Neuronal stem cell (in vitro differentiated cells): Measurements from ENCODE around the gene CISD3.

Experiments used
- DNase-seq: peaks from one replicate; pipeline ENCODE4 v3.0.0-alpha.2; 2013; ENCODE audit warnings: low spot score
- H2AFZ ChIP-seq: one replicate; pipeline ENCODE4 v1.6.1; 2013; ENCODE audit warnings: mild to moderate bottlenecking, low read length, inconsistent platforms
- H2AK5ac ChIP-seq: 2 replicates; pipeline ENCODE4 v1.6.1; 2013; ENCODE audit warnings: low read depth, mild to moderate bottlenecking, inconsistent platforms, low read length, moderate library complexity, mixed read lengths
- H2BK120ac ChIP-seq: 2 replicates; pipeline ENCODE4 v1.6.1; 2013; ENCODE audit warnings: low read depth, mild to moderate bottlenecking, inconsistent platforms, low read length, moderate library complexity, mixed read lengths
- H2BK12ac ChIP-seq: one replicate; pipeline ENCODE4 v1.6.1; 2013; ENCODE audit warnings: low read length, inconsistent platforms
- H2BK15ac ChIP-seq: 2 replicates; pipeline ENCODE4 v1.6.1; 2013; ENCODE audit warnings: mild to moderate bottlenecking, low read length, inconsistent platforms, mixed read lengths
- H2BK5ac ChIP-seq: one replicate; pipeline ENCODE4 v1.6.1; 2013; ENCODE audit warnings: inconsistent platforms, mild to moderate bottlenecking, low read length, moderate library complexity
- H3K14ac ChIP-seq: one replicate; pipeline ENCODE4 v1.6.1; 2013; ENCODE audit warnings: low read length, inconsistent platforms
- H3K18ac ChIP-seq: 2 replicates; pipeline ENCODE4 v1.6.1; 2013; ENCODE audit warnings: low read length, inconsistent platforms
- H3K23ac ChIP-seq: 2 replicates; pipeline ENCODE4 v1.6.1; 2013; ENCODE audit warnings: low read depth, mild to moderate bottlenecking, mixed read lengths, low read length, inconsistent platforms; ENCODE audit not compliant: poor library complexity
- H3K27ac ChIP-seq: replicated peaks from 3 replicates; pipeline ENCODE4 v1.5.1; 2013; ENCODE audit warnings: low read length, inconsistent platforms
- H3K27me3 ChIP-seq, 3 experiments: 2 replicates each; pipeline ENCODE4 v1.6.1; 2013; ENCODE audit warnings: low read length in 3 of 3, mild to moderate bottlenecking in 2 of 3, inconsistent platforms in 1 of 3, low read depth in 1 of 3, mixed read lengths in 1 of 3, moderate library complexity in 1 of 3; ENCODE audit not compliant: control insufficient read depth in 3 of 3, insufficient read depth in 3 of 3
- H3K36me3 ChIP-seq, 2 donors: replicated peaks in 1 of 2; 2 replicates each; pipeline ENCODE4 v1.6.1; 2013; ENCODE audit warnings: low read length in 2 of 2; ENCODE audit not compliant: control insufficient read depth in 2 of 2, insufficient read depth in 2 of 2
- H3K4ac ChIP-seq: 2 replicates; pipeline ENCODE4 v1.6.1; 2013; ENCODE audit warnings: inconsistent platforms, mild to moderate bottlenecking, low read length, moderate library complexity
- H3K4me1 ChIP-seq, 2 donors: 1 replicate in 1 of 2; 2 replicates in 1 of 2; pipeline ENCODE4 v1.6.1; 2013; ENCODE audit warnings: low read length in 2 of 2, low read depth in 1 of 2; ENCODE audit not compliant: control insufficient read depth in 2 of 2, insufficient read depth in 1 of 2
- H3K4me2 ChIP-seq: one replicate; pipeline ENCODE4 v1.6.1; 2013; ENCODE audit warnings: mild to moderate bottlenecking, low read length, inconsistent platforms; ENCODE audit not compliant: insufficient read depth, poor library complexity, severe bottlenecking
- H3K4me3 ChIP-seq, 2 donors: 2 replicates each; pipeline ENCODE4 v1.5.1; 2013; ENCODE audit warnings: low read length in 2 of 2, mild to moderate bottlenecking in 2 of 2, inconsistent platforms in 1 of 2, moderate library complexity in 1 of 2
- H3K79me1 ChIP-seq: one replicate; pipeline ENCODE4 v1.6.1; 2013; ENCODE audit warnings: low read depth, mild to moderate bottlenecking, inconsistent platforms, low read length, moderate library complexity
- H3K9ac ChIP-seq: one replicate; pipeline ENCODE4 v1.6.1; 2013; ENCODE audit warnings: mild to moderate bottlenecking, low read depth, low read length, inconsistent platforms; ENCODE audit not compliant: poor library complexity
- H3K9me3 ChIP-seq, 2 donors: replicated peaks in 1 of 2; 2 replicates each; pipeline versions ENCODE3 to v1.6.1; 2013; ENCODE audit warnings: low read length in 2 of 2, mild to moderate bottlenecking in 2 of 2, inconsistent platforms in 1 of 2, low read depth in 1 of 2, mixed read lengths in 1 of 2, moderate library complexity in 1 of 2; ENCODE audit not compliant: control insufficient read depth in 2 of 2, insufficient read depth in 1 of 2
- H4K8ac ChIP-seq: one replicate; pipeline ENCODE4 v1.6.1; 2013; ENCODE audit warnings: low read depth, mild to moderate bottlenecking, inconsistent platforms, low read length, moderate library complexity
- H4K91ac ChIP-seq: one replicate; pipeline ENCODE4 v1.6.1; 2013; ENCODE audit warnings: low read length, low read depth, mild to moderate bottlenecking, inconsistent platforms; ENCODE audit not compliant: poor library complexity
- WGBS, 2 donors: extraction: QIAGEN DNeasy Blood & Tissue Kit; methylation state at CpG; one replicate each; pipeline ENCODE4 v1.1.7; 2013; ENCODE audit warnings: missing lambda C conversion rate in 2 of 2, mixed read lengths in 1 of 2; ENCODE audit not compliant: insufficient read length in 2 of 2, insufficient replicate concordance in 1 of 2; ENCODE audit errors: extremely low coverage in 2 of 2; 5-methylcytosine and 5-hydroxymethylcytosine counted together

CISD3 gene

GRCh38 chr17:38742411-38743308 is 12.5 kb downstream of the CISD3 start:
- H3K9me3 ChIP-seq: no peaks in the 10 kb centered on the region
- H2AFZ ChIP-seq: no peak overlapping the region
- DNase-seq: no peak
- peaks cover 23 to 25% of the 10 kb centered on the region in 2 donors for H3K4me1 ChIP-seq
- H2BK5ac ChIP-seq: no peak overlapping the region
- H3K27ac ChIP-seq: no peak overlapping the region
- H3K18ac ChIP-seq: no peak overlapping the region
- H2BK15ac ChIP-seq: no peak overlapping the region
- no peaks in the 10 kb centered on the region for H3K27me3 ChIP-seq
- no peak overlapping the region for H3K4me2 ChIP-seq
- H2BK12ac ChIP-seq: no peak overlapping the region
- H3K4me3 ChIP-seq: peak overlapping the region in 1 of 2 donors; percentile 27
- WGBS, 2 donors: no CpG with 5 or more reads among the region's 22 CpGs
- peaks cover 31 to 59% of the 10 kb centered on the region in 2 donors for H3K36me3 ChIP-seq
- no peak overlapping the region for H2AK5ac ChIP-seq
- H2BK120ac ChIP-seq: no peak overlapping the region
- no peak overlapping the region for H4K8ac ChIP-seq
- no peak overlapping the region for H3K4ac ChIP-seq
- no peak overlapping the region for H3K9ac ChIP-seq
- no peak overlapping the region for H3K14ac ChIP-seq
- no peak overlapping the region for H3K23ac ChIP-seq
- H4K91ac ChIP-seq: no peak overlapping the region
- peaks cover 34% of the 10 kb centered on the region for H3K79me1 ChIP-seq

- no CpG with 5 or more reads among the region's 4 CpGs for WGBS, 2 donors
- Histone ChIP-seq H2BK120ac (no peak overlapping the region), H3K14ac (no peak overlapping the region), H2AK5ac (no peak overlapping the region), H2BK5ac (peak overlapping the region; percentile 58), H3K4ac (no peak overlapping the region), H3K27me3 (no peaks in the 10 kb centered on the region), H3K4me3 (no peak overlapping the region), H3K9ac (no peak overlapping the region), H2AFZ (no peak overlapping the region), H3K79me1 (peaks cover 34% of the 10 kb centered on the region), H3K23ac (no peak overlapping the region), H2BK12ac (no peak overlapping the region), H3K18ac (no peak overlapping the region), H4K91ac (no peak overlapping the region), H3K36me3 (peaks cover 22 to 50% of the 10 kb centered on the region in 2 donors), H3K4me2 (no peak overlapping the region), H3K4me1 (peaks cover 23 to 25% of the 10 kb centered on the region in 2 donors), H3K9me3 (no peaks in the 10 kb centered on the region), H2BK15ac (no peak overlapping the region), H3K27ac (no peak overlapping the region), H4K8ac (no peak overlapping the region)
- no peak for DNase-seq
Measured at GRCh38 chr17:38743556-38744171, 13.5 kb downstream of the CISD3 start.

- no peak overlapping the region for H3K4me3 ChIP-seq
Measured at GRCh38 chr17:38745545-38745944, 15.4 kb downstream of the CISD3 start.

More at GRCh38 chr17:38745545-38745944, 15.4 kb downstream of the CISD3 start:
- Histone ChIP-seq H3K4ac (no peak overlapping the region), H3K18ac (no peak overlapping the region), H3K79me1 (peaks cover 32% of the 10 kb centered on the region), H3K4me1 (peaks cover 25 to 26% of the 10 kb centered on the region in 2 donors), H3K9ac (no peak overlapping the region), H2BK5ac (no peak overlapping the region), H3K27me3 (no peaks in the 10 kb centered on the region), H2BK120ac (no peak overlapping the region), H2BK12ac (no peak overlapping the region), H3K23ac (no peak overlapping the region), H2BK15ac (no peak overlapping the region), H4K8ac (no peak overlapping the region), H2AK5ac (no peak overlapping the region), H3K36me3 (peaks cover 7 to 35% of the 10 kb centered on the region in 2 donors), H3K4me2 (no peak overlapping the region), H3K14ac (no peak overlapping the region), H4K91ac (no peak overlapping the region), H3K27ac (no peak overlapping the region), H2AFZ (no peak overlapping the region), H3K9me3 (no peaks in the 10 kb centered on the region)
- no CpG with 5 or more reads among the region's 4 CpGs for WGBS, 2 donors
- no peak for DNase-seq
